GM19397 (cell line): ENCODE data around the gene RASL10A.

Experiments
- ATAC-seq: cut with Tn5 transposase; IDR thresholded peaks from one replicate; pipeline ENCODE4 v1.9.1; 2021; ENCODE audit warnings: mild to moderate bottlenecking, moderate library complexity; ENCODE audit not compliant: unreplicated experiment

RASL10A gene

DNA sequence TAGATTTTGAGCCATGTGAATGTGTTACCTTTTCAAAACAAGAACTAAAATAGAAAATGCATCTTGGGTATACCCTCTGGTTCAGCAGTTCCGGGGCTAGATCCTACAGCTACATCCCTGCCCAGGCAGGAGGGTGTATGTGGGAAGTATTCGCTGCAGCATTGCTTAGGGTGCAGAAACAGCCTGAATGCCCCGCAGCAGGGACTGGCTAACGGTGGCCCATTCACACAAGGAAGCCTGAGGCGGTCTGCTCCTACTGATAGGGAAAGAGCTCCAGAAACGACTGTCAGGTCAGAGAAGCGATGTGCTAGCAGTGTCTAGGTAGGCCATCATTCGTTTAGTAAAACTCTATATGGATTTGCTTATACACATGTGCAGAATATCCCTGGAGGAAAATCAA lies 9.9 kb upstream of the RASL10A start:
- ATAC-seq, result no peak

DNA sequence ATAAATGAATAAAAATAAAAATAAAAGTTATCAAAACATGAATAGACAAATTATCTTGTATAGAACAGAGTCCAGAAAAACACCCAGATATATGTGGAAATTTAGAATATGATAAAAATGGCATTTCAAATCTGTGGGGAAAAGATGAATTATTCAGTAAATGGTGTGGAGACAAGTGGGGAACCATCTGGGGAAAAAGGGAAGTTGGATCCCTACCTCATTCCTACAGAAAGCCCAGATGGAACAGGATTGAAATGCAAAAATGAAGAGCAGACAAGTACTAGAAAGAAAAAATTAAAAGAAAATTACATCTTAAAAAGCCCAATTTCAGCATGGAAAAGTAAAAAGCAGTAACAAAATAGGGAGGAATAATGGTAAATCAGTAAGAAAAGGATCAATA lies 8.1 kb upstream of the RASL10A start:
- ATAC-seq, result no peak

DNA sequence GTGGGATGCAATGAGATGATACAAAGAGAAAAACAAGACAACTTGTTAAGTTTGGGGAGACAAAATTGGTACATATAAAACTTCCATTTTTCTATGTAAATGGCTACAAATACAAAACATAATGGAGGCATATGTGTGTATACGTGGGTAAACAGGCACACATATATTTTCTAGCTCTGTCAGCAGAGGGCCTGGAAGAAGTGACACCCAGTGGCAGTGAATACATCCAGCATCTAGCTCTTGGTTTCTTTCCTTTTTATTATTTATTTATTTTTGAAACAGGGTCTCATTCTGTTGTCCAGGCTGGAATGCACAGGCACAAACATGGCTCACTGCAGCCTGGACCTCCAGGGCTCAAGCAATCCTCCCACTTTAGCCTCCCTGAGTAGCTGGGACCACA lies 5.0 kb upstream of the RASL10A start:
- no peak for ATAC-seq

DNA sequence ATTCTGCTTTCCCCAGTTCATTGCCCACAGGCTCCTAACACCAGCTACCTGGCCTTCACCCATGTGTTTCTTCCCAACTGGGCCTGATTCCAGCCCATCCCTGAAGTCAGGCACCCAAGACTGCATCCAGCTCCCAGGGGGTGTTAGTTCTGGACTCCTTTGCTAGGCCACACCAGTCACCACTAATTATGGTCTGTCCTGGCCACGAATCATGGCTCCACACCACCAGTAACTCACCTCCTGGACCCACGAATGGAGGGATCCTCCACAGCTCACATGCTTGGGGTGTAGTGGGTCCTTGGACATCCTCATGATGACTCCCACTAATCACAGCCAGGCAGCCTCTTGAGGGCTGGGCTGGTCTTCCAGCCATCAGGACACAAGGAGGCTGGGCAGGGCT lies 3.6 kb upstream of the RASL10A start:
- no peak for ATAC-seq

DNA sequence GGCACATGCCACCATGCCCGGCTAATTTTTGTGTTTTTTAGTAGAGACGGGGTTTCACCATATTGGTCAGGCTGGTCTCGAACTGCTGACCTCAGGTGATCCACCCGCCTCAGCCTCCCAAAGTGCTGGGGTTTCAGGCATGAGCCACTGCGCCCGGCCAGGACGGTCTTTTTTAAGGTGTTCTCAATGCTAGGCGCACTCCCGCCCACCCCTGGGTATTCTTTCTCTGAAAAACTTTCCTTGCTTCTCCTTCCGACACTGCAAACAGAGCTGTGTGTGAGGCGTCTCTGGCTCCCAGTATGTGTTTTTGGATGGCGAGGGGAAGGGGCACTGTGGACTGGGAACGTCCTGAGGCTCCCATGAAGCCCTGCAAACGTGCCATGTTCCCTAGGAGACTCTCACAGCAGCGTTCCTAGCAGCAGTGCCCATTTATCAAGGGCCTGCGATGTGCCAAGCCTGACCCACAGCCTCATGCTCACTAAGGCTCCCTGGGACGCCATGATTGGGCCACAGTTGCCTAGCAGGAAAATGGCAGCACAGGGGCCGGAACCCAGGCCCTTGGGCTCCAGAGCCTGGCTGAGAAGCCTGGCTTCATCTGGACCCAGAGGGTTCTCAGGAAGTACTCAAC lies 2.4 kb upstream of the RASL10A start:
- no peak for ATAC-seq

DNA sequence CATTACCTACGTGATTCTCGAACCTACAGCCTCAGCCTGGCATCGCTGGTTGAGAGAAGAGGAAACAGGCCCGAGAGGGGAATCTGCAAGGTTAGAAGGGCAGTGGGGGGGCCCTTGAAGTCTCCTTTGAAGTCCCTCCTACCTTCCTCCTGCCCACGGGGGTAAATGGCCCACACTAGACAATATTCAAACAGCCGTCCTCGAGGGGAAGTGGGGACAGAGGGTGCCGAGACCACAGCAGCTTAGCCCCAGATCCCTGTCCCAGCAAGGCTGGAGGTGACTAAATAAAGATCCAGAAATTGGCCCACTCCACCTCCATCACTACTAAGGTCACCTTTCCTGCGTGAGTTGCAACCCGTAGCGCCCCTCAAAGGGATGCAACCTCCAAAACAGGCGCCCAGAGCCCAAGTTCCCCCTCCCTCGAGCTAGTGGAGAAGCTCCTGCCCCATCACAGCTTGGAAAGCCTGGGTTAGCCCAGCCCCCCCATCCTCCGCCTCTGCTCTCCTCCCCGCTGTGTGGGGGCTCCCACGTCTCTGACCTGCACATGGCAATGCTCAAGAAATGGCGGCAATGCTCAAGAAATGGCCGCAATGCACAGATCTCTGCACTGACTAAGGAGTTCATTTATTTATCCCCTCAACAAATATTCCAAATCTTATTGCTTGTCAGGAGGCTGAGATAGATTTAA lies 788 bp upstream of the RASL10A start:
- no peak for ATAC-seq

DNA sequence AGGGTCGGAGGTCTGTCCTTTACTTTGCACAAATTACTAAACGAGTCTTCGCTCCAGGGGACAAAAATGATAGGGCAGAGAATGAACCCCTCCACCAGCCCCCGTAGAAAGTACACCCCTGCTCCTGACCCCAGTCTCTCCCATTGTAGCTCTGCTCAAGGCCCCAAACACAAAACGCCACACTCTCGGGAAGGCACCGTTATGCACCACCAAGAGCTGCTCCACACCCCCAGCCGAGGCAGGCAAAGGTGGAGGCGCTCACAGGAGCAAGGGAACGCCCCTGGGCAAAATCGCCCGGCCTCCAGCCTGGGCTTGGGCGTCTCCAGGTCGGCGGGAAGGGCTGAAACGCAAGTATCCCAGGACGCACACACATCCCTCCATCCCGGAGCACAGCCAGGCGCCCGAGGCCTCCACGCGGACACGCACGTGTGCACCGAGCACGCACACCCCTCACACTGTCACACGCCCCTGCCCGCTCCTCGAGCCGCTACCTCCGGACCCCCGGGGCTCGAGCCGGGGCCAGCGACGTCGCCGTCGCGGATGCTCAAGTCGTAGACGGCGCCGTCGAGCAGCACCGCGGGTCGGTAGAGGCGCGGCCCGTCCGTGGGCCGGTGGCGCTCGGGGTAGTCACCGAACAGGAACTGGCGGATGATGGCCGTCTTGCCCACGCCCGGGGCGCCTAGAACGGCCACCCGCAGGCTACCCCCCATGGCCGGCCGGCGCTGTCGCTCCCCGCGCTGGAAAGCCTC lies 786 bp downstream of the RASL10A start:
- ATAC-seq, result no peak

DNA sequence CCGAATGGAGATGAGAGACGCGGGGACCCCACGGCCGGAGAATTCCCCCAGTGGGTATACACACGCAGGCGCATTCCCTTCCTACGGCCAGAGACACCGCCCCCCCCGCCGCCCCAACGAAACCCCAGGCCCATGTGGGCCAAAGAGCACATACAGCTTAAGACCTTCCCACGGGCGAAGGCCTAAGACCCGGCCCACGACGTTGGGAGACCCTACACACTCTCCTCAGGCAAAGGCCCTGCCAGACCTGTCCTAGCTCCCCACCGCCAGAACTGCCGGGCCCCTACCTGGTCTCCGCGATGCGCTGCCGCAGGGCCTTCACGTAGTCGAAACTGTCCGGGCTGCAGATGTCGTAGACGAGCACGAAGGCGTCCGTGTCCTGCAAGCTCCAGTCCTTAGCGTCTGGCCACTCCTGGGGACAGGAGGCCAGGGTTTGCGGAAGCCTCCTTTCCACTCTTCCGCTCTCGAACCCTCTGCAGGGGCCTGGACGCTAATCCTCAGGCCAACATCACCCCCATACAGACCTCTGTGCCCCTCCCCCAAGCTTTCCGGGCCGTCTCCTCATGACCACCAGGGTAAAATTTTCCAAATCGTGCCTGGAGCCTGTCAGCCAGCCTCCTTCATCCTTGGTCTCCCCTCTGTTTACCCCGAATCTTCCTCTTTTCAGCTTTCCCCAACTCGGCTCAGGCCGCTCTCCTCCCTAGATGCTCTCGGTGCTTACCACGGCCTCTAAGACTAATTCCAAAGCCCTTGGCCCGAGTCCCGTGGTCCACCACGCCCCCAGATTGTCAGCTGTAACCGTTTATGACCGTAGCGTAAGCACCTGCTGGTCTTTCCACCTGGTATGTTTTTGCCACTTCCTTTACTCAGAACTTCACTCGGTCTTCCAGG lies 1.7 kb downstream of the RASL10A start:
- no peak for ATAC-seq

DNA sequence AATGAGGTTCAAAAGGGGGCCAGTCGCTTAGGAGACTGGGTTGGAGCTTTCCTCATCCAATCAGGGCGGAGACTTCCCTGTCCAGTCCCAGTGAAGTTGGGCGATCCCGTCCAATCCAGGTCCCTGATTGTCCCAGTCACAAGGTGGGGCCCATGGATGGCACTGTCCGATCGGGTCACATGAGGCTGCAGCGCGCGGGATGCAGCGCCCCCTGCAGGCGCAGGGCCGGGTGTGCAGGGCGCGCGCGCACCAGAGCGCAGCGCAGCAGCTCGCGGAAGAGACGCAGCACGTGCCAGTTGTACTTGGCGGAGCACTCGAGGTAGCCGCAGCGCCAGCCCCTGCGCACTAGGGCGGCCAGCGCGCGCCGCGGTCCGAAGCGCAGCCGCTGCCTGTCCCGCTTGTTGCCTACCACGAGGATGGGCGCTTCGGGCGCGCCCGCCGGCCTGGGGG lies 2.3 kb downstream of the RASL10A start:
- no peak for ATAC-seq

DNA sequence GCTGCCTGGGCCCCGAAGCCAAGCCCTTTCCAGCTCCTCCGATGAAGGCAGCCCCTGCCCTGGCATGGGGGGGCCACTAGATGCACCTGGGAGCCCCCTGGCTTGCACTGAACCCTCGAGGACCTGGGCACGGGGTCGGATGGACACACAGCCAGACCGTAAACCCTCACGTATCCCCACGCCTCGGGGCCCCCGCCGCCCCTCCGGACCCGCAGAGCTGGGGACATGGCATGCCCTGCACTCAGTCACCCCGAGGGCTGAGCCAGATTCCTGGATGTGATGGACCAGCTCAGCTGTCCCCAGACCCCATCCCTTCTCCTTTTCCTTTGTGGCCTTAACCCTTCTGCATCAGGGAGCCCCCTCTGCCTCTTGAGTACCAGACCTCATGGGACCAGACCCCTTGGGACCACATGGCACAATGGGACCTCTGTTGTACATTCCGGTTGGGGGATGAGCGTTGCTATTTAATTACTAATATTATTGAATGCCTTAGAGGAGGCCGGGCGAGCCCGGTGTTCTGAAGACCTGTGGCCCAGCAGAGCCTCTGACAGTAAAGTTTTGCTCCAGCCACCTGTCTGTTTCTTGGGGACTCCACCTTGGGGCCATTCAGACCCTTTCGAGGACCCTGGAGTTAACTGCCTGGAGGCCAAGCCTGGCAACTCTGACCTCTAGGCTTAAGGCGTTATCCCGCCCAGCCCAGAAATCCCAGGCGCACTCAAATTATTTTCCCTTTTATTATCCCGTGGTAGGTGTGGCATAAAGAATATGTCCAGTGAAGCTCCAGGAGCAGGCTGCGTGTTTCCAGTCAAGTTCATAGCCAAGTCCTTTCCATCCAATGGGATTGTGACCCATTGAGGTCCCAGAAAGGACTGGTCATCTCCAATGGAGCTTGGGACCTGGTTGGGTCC lies 3.0 kb downstream of the RASL10A start:
- no peak for ATAC-seq

DNA sequence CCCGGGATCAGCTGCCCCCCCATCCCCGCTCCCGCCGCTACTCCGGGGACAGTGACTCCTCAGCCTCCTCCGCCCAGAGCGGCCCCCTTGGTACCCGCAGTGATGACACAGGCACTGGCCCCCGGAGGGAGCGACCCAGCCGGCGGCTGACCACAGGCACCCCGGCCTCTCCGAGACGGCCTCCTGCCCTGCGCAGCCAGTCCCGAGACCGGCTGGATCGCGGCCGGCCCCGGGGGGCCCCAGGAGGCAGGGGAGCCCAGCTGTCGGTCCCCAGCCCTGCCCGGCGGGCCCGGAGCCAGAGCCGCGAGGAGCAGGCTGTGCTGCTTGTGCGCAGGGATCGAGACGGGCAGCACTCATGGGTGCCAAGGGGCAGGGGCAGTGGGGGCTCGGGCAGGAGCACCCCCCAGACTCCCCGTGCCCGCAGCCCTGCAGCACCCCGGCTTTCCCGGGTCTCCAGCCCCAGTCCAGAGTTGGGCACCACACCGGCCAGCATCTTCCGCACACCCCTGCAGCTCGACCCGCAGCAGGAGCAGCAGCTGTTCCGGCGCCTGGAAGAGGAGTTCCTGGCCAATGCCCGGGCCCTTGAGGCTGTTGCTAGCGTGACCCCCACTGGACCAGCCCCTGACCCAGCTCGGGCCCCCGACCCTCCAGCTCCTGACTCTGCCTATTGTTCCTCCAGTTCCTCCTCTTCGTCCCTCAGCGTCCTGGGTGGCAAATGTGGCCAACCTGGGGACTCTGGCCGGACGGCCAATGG lies 3.9 kb downstream of the RASL10A start:
- ATAC-seq, result no peak

DNA sequence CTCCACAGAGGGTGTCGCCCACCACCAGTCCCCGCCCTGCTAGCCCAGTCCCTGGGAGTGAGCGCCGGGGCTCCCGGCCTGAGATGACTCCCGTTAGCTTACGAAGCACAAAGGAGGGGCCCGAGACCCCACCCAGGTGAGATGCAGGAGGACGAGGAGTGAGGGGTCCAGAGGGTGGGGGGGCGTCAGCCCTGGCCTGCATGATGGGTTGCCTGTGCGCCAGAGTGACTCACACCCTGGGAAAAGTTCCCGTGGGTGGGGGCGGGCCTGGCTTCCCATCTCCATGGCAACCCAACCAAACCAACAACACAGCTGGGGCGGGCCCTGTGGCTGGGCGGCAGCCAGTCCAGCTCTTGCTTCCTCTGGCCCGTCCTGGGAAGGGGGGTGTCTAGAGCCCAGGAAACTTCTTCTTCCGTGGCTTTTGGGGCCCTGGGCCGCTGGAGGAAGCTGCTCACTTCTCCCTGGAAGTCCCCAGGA lies 4.6 kb downstream of the RASL10A start:
- no peak for ATAC-seq

DNA sequence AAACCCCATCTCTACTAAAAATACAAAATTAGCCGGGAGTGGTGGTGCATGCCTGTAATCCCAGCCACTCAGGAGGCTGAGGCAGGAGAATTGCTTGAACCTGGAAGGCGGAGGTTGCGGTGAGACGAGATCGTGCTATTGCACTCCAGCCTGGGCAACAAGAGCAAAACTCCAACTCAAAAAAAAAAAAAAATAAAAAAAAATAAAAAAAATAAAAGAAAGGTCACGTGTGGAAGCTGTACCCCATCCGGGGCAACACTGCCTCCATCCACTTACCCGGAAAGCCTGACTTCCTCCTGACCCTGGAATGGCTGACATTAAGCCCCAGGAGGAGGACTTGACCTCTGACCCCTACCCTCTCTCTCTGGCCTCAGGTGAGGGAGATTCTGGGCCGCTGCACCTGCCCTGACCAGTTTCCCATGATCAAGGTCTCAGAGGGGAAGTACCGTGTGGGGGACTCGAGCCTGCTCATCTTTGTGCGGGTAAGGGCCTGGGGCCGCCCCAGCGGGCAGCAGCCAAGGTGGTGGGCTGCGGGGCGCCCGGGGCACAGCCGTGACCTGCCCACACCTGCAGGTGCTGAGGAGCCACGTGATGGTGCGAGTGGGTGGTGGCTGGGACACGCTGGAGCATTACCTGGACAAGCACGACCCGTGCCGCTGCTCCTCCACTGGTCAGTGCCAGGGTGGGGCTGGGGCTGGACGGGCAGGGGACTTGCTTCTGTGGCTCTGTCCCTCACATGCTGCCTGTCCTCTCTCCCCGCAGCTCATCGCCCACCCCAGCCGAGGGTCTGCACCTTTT lies 5.2 kb downstream of the RASL10A start:
- no peak for ATAC-seq

DNA sequence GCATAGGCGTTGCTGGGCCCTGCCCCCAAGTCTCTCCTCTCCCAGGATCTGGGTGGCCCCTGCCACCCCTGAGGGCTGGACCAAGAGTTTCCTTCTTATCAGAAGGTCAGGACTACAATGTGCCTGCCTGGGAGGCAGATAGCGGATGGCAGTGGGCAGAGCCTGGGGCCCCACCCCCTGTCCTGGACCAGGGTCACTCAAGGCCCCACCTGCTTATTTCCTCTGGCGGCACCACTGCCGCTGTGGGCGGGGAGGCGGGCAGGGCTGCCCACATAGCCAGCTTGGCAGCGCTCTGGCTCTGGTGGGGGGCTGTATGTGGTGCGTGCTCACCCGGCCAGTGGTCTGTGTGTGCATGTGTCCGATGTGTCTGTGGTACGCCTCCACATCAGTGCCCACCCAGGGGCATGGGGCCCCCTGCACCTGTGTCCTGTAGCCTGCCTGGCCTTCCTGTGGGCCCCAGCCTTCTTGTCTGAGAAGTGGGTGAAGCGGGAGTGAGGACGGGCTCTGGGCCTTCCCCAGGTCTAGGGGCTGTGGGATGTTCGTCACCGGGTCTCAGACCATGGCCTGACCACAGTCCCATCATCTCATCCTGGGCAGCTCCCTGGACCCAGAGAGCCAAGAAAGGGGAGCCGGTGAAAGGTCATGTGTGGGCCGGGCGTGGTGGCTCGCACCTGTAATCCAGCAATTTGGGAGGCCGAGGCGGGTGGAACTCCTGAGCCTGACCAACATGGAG lies 6.0 kb downstream of the RASL10A start:
- no peak for ATAC-seq

DNA sequence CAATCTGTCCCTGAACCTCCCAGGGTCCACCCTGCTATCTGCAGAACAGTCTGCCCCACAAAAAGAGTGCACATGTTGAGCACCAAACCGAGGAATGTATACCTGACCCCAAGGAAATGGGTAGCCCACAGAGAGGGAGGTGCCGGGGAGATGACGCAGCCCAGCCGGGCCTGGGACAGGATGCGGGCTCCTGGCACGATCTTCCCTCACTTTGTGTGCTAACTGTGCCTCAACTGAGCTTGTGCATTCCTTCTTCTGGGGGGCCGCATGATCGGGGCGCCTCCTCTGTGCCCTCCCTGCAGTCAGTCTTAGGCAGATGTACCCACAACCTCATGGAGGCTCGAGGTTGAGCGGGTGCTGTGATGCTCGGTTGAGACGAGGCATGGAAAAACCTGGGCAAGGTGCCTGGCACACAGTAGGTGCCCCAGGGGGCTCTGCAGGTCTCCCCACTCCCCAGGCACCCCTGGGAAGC lies 6.7 kb downstream of the RASL10A start:
- ATAC-seq, result no peak

DNA sequence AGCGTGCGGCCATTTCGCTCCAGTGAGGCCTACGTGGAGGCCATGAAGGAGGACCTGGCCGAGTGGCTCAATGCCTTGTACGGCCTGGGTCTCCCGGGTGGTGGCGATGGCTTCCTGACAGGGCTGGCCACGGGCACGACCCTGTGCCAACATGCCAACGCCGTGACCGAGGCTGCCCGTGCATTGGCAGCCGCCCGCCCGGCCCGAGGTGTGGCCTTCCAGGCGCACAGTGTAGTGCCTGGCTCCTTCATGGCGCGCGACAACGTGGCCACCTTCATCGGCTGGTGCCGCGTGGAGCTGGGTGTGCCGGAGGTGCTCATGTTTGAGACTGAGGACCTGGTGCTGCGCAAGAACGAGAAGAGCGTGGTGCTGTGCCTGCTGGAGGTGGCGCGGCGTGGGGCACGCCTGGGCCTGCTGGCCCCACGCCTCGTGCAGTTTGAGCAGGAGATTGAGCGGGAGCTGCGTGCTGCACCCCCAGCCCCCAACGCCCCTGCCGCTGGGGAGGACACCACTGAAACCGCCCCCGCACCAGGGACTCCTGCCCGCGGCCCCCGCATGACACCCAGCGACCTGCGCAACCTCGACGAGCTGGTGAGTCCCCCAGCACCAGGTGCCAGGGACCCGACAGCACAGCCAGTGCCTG lies 7.2 kb downstream of the RASL10A start:
- no peak for ATAC-seq

DNA sequence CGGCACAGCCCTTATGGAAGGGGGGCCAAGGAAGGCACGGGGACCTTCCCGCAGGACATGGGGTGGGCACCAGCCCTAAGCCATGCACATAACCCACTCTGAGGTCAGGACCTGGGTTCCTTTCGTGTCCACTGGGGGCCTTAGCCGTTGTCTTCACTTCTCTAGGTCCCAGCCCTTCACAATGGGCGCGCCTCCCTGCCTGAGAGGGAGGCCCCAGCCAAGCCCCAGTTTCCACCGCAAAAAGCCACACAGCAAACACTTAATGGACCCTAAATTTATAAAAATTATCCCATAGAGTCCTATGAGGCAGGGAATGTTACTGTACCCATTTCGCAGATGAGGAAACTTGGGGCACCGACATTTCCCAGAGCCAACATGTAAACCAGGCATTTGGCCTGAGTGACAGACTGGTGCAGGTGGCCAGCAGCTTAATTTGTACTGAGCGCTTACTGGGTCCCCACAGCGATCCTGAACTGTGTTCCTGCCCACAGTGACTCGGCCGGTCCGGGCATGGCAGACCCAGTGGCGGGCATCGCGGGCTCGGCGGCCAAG lies 7.8 kb downstream of the RASL10A start:
- ATAC-seq, result no peak
